ENCODE measurements around the gene SCLY. TPM values are rescaled to one million over a fixed set of nuclear protein-coding genes. Genes with fewer than 3 reads are reported as not detected.
A peak's percentile ranks its signal among the peaks of the same experiment; 100 is the strongest.

The SCLY gene
- total and polyA plus RNA-seq, 2 of the 13 experiments (the other 11 are each of a cell fraction or from before 2014, with no cell fraction given), result 27.9 to 38.6 TPM

- TF ChIP-seq, protein P1, sequence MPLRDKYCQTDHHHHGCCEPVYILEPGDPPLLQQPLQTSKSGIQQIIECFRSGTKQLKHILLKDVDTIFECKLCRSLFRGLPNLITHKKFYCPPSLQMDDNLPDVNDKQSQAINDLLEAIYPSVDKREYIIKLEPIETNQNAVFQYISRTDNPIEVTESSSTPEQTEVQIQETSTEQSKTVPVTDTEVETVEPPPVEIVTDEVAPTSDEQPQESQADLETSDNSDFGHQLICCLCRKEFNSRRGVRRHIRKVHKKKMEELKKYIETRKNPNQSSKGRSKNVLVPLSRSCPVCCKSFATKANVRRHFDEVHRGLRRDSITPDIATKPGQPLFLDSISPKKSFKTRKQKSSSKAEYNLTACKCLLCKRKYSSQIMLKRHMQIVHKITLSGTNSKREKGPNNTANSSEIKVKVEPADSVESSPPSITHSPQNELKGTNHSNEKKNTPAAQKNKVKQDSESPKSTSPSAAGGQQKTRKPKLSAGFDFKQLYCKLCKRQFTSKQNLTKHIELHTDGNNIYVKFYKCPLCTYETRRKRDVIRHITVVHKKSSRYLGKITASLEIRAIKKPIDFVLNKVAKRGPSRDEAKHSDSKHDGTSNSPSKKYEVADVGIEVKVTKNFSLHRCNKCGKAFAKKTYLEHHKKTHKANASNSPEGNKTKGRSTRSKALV (CRISPR knock-in tag; IDR thresholded peaks at IDR 0.05), result peak; percentile 86; the same call in 1 of the 2 replicates
- no peak for TF ChIP-seq ZNF782 (CRISPR knock-in tag; IDR thresholded peaks at IDR 0.05; ENCODE audit: borderline replicate concordance)
- TF ChIP-seq ZNF350 (CRISPR knock-in tag; IDR thresholded peaks at IDR 0.05; ENCODE audit: borderline replicate concordance, low read depth), result no peak
- TF ChIP-seq ELK4 (CRISPR knock-in tag; IDR thresholded peaks at IDR 0.05; ENCODE audit: borderline replicate concordance), result no peak
- TF ChIP-seq CEBPG (CRISPR knock-in tag; IDR thresholded peaks at IDR 0.05), result peak; percentile 94
- no peak for TF ChIP-seq CAMTA2 (CRISPR knock-in tag; IDR thresholded peaks at IDR 0.05; ENCODE audit: borderline replicate concordance)
- no peak for TF ChIP-seq ATF5 (CRISPR knock-in tag; IDR thresholded peaks at IDR 0.05; ENCODE audit: low read depth)
- TF ChIP-seq ZMYM3 (CRISPR knock-in tag; IDR thresholded peaks at IDR 0.05), result no peak
- TF ChIP-seq EP300 (IDR thresholded peaks at IDR 0.05; ENCODE audit: low read depth in 2 of 2, low read length in 2 of 2), result peak in 1 of 2 experiments; percentile 93; a peak in 2 of 4 replicates
- peak; percentile 81; the same call in 1 of the 2 replicates for TF ChIP-seq EP300 (CRISPR knock-in tag; IDR thresholded peaks at IDR 0.05; ENCODE audit: borderline replicate concordance)
- no peak for TF ChIP-seq E2F5 (CRISPR knock-in tag; conservative IDR thresholded peaks at IDR 0.05)
- no peak for TF ChIP-seq MTA1 (CRISPR knock-in tag; IDR thresholded peaks at IDR 0.05; ENCODE audit: borderline replicate concordance)
- peak; percentile 78 for TF ChIP-seq ARID3A (IDR thresholded peaks at IDR 0.05; ENCODE audit: low read depth, low read length)
- TF ChIP-seq, protein P2, sequence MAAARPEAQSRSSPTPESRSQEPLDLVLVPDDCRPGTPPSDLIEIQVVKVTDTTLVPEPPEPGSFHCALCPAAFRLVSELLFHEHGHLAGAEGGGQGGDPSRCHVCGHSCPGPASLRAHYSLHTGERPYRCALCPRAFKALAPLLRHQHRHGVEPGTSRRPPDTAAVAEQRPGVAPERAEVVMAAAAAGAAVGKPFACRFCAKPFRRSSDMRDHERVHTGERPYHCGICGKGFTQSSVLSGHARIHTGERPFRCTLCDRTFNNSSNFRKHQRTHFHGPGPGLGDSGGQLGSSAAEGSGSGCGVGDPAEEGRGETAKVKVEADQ (CRISPR knock-in tag; IDR thresholded peaks at IDR 0.05; ENCODE audit: borderline replicate concordance), result no peak
- no peak for TF ChIP-seq AGO1 (IDR thresholded peaks at IDR 0.05; ENCODE audit: low read depth, low read length, poor library complexity, severe bottlenecking)
- TF ChIP-seq SRF (IDR thresholded peaks at IDR 0.05; ENCODE audit: low read depth, low read length), result peak; percentile 78
- TF ChIP-seq TBX3 (IDR thresholded peaks at IDR 0.05; ENCODE audit: borderline replicate concordance), result peak; percentile 87; the same call in 1 of the 2 replicates
- TF ChIP-seq GPN1 (CRISPR knock-in tag; IDR thresholded peaks at IDR 0.05; ENCODE audit: borderline replicate concordance), result no peak
- TF ChIP-seq, protein P3, sequence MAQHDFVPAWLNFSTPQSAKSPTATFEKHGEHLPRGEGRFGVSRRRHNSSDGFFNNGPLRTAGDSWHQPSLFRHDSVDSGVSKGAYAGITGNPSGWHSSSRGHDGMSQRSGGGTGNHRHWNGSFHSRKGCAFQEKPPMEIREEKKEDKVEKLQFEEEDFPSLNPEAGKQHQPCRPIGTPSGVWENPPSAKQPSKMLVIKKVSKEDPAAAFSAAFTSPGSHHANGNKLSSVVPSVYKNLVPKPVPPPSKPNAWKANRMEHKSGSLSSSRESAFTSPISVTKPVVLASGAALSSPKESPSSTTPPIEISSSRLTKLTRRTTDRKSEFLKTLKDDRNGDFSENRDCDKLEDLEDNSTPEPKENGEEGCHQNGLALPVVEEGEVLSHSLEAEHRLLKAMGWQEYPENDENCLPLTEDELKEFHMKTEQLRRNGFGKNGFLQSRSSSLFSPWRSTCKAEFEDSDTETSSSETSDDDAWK (CRISPR knock-in tag; IDR thresholded peaks at IDR 0.05), result no peak
- no peak for TF ChIP-seq ZNF20 (CRISPR knock-in tag; IDR thresholded peaks at IDR 0.05)
- no peak for TF ChIP-seq ZNF672 (CRISPR knock-in tag; IDR thresholded peaks at IDR 0.05)
These were observed 19.1 kb downstream of the SCLY start (continued) for GRCh38 chr2:238079874-238080327.
